ENCODE results near the gene C2orf15.

Gene C2orf15

GRCh38 chr2:99140056-99140859, 1.2 kb upstream of the C2orf15 start:
- H3K9ac ChIP-seq (ENCODE audit: low read length) = peak overlapping the region; percentile 1
- no peaks in the 10 kb centered on the region for H3K27me3 ChIP-seq (ENCODE audit: control insufficient read depth in 1 of 2, insufficient read depth in 2 of 2, low read length in 2 of 2)
- H3K27ac ChIP-seq (ENCODE audit: low read depth, low read length) = peak overlapping the region; percentile 63
- peaks cover 3% of the 10 kb centered on the region for H3K4me1 ChIP-seq (ENCODE audit: insufficient read depth, low read length)
- H3K4me3 ChIP-seq (ENCODE audit: low read depth in 1 of 2, low read length in 2 of 2) = peak overlapping the region; percentile 83 to 85
- H3K9me3 ChIP-seq (ENCODE audit: low read length) = no peaks in the 10 kb centered on the region
- H3K36me3 ChIP-seq (ENCODE audit: insufficient read depth, low read length) = no peaks in the 10 kb centered on the region

GRCh38 chr2:99140860-99141109, 722 bp upstream of the C2orf15 start:
- peak overlapping the region; percentile 83 to 85 for H3K4me3 ChIP-seq (ENCODE audit: low read depth in 1 of 2, low read length in 2 of 2)
- no peaks in the 10 kb centered on the region for H3K9me3 ChIP-seq (ENCODE audit: low read length)
- no peaks in the 10 kb centered on the region for H3K36me3 ChIP-seq (ENCODE audit: insufficient read depth, low read length)
- no peaks in the 10 kb centered on the region for H3K27me3 ChIP-seq (ENCODE audit: control insufficient read depth in 1 of 2, insufficient read depth in 2 of 2, low read length in 2 of 2)
- H3K27ac ChIP-seq (ENCODE audit: low read depth, low read length) = peak overlapping the region; percentile 63
- H3K9ac ChIP-seq (ENCODE audit: low read length) = peak overlapping the region; percentile 1
- H3K4me1 ChIP-seq (ENCODE audit: insufficient read depth, low read length) = peaks cover 3% of the 10 kb centered on the region

GRCh38 chr2:99150706-99151105, 9.2 kb downstream of the C2orf15 start:
- Histone ChIP-seq H3K27ac (ENCODE audit: low read depth, low read length) (no peak overlapping the region), H3K4me3 (ENCODE audit: low read depth in 1 of 2, low read length in 2 of 2) (no peak overlapping the region), H3K9me3 (ENCODE audit: low read length) (no peaks in the 10 kb centered on the region)

GRCh38 chr2:99152199-99152895, 10.8 kb downstream of the C2orf15 start:
- H3K27me3 ChIP-seq (ENCODE audit: control insufficient read depth in 1 of 2, insufficient read depth in 2 of 2, low read length in 2 of 2) = no peaks in the 10 kb centered on the region
- no peaks in the 10 kb centered on the region for H3K9me3 ChIP-seq (ENCODE audit: low read length)
- peaks cover 17% of the 10 kb centered on the region for H3K4me1 ChIP-seq (ENCODE audit: insufficient read depth, low read length)
- no peak overlapping the region for H3K9ac ChIP-seq (ENCODE audit: low read length)
- H3K27ac ChIP-seq (ENCODE audit: low read depth, low read length) = no peak overlapping the region
- no peak overlapping the region for H3K4me3 ChIP-seq (ENCODE audit: low read depth in 1 of 2, low read length in 2 of 2)
- peaks cover 10% of the 10 kb centered on the region for H3K36me3 ChIP-seq (ENCODE audit: insufficient read depth, low read length)

More at GRCh38 chr2:99150706-99151105, 9.2 kb downstream of the C2orf15 start:
- H3K9ac ChIP-seq (ENCODE audit: low read length) = no peak overlapping the region
- no peaks in the 10 kb centered on the region for H3K36me3 ChIP-seq (ENCODE audit: insufficient read depth, low read length)
- H3K27me3 ChIP-seq (ENCODE audit: control insufficient read depth in 1 of 2, insufficient read depth in 2 of 2, low read length in 2 of 2) = no peaks in the 10 kb centered on the region
- H3K4me1 ChIP-seq (ENCODE audit: insufficient read depth, low read length) = peaks cover 10% of the 10 kb centered on the region

- no peaks in the 10 kb centered on the region for H3K9me3 ChIP-seq (ENCODE audit: low read length)
- H3K27ac ChIP-seq (ENCODE audit: low read depth, low read length) = peak overlapping the region; percentile 97
- peaks cover 17% of the 10 kb centered on the region for H3K4me1 ChIP-seq (ENCODE audit: insufficient read depth, low read length)
- no peaks in the 10 kb centered on the region for H3K27me3 ChIP-seq (ENCODE audit: control insufficient read depth in 1 of 2, insufficient read depth in 2 of 2, low read length in 2 of 2)
- peak overlapping the region; percentile 78 to 84 for H3K4me3 ChIP-seq (ENCODE audit: low read depth in 1 of 2, low read length in 2 of 2)
- peaks cover 20% of the 10 kb centered on the region for H3K36me3 ChIP-seq (ENCODE audit: insufficient read depth, low read length)
- peak overlapping the region; percentile 62 for H3K9ac ChIP-seq (ENCODE audit: low read length)
Observed at GRCh38 chr2:99153921-99154604, 12.6 kb downstream of the C2orf15 start.

GRCh38 chr2:99154643-99155536, 13.4 kb downstream of the C2orf15 start, which contains the start of the genes LIPT1 and TSGA10:
LIPT1 (plus strand) TSS chr2:99154967; CDS start chr2:99161958, 6,991 bp downstream.
TSGA10 (minus strand) TSS chr2:99154942; CDS start chr2:99109439, 45,503 bp downstream.
- Histone ChIP-seq H3K27ac (ENCODE audit: low read depth, low read length) (peak within 1 kb of the TSS; percentile 97), H3K36me3 (ENCODE audit: insufficient read depth, low read length) (peaks cover 20% of the 10 kb centered on the region), H3K27me3 (ENCODE audit: control insufficient read depth in 1 of 2, insufficient read depth in 2 of 2, low read length in 2 of 2) (no peaks in the 10 kb centered on the region), H3K4me1 (ENCODE audit: insufficient read depth, low read length) (peaks cover 17% of the 10 kb centered on the region), H3K9me3 (ENCODE audit: low read length) (no peaks in the 10 kb centered on the region), H3K9ac (ENCODE audit: low read length) (peak within 1 kb of the TSS; percentile 62), H3K4me3 (ENCODE audit: low read depth in 1 of 2, low read length in 2 of 2) (peak within 1 kb of the TSS; percentile 78 to 84)

GRCh38 chr2:99156891-99157290, 15.4 kb downstream of the C2orf15 start:
- H3K9ac ChIP-seq (ENCODE audit: low read length) = no peak overlapping the region
- H3K9me3 ChIP-seq (ENCODE audit: low read length) = no peaks in the 10 kb centered on the region
- H3K4me3 ChIP-seq (ENCODE audit: low read depth in 1 of 2, low read length in 2 of 2) = no peak overlapping the region
- peaks cover 24% of the 10 kb centered on the region for H3K36me3 ChIP-seq (ENCODE audit: insufficient read depth, low read length)
- no peak overlapping the region for H3K27ac ChIP-seq (ENCODE audit: low read depth, low read length)
- H3K27me3 ChIP-seq (ENCODE audit: control insufficient read depth in 1 of 2, insufficient read depth in 2 of 2, low read length in 2 of 2) = no peaks in the 10 kb centered on the region
- peaks cover 17% of the 10 kb centered on the region for H3K4me1 ChIP-seq (ENCODE audit: insufficient read depth, low read length)

GRCh38 chr2:99158599-99158998, 17.1 kb downstream of the C2orf15 start:
- H3K9me3 ChIP-seq (ENCODE audit: low read length) = no peaks in the 10 kb centered on the region
- peaks cover 16% of the 10 kb centered on the region for H3K4me1 ChIP-seq (ENCODE audit: insufficient read depth, low read length)
- H3K4me3 ChIP-seq (ENCODE audit: low read depth in 1 of 2, low read length in 2 of 2) = no peak overlapping the region
- H3K27me3 ChIP-seq (ENCODE audit: control insufficient read depth in 1 of 2, insufficient read depth in 2 of 2, low read length in 2 of 2) = no peaks in the 10 kb centered on the region
- no peak overlapping the region for H3K27ac ChIP-seq (ENCODE audit: low read depth, low read length)
- peaks cover 24% of the 10 kb centered on the region for H3K36me3 ChIP-seq (ENCODE audit: insufficient read depth, low read length)
- H3K9ac ChIP-seq (ENCODE audit: low read length) = no peak overlapping the region

GRCh38 chr2:99159594-99159993, 18.1 kb downstream of the C2orf15 start:
- Histone ChIP-seq H3K9me3 (ENCODE audit: low read length) (no peaks in the 10 kb centered on the region), H3K27me3 (ENCODE audit: control insufficient read depth in 1 of 2, insufficient read depth in 2 of 2, low read length in 2 of 2) (no peaks in the 10 kb centered on the region), H3K36me3 (ENCODE audit: insufficient read depth, low read length) (peaks cover 24% of the 10 kb centered on the region), H3K4me3 (ENCODE audit: low read depth in 1 of 2, low read length in 2 of 2) (no peak overlapping the region), H3K9ac (ENCODE audit: low read length) (no peak overlapping the region), H3K4me1 (ENCODE audit: insufficient read depth, low read length) (peaks cover 10% of the 10 kb centered on the region), H3K27ac (ENCODE audit: low read depth, low read length) (no peak overlapping the region)

GRCh38 chr2:99166218-99166617, 24.7 kb downstream of the C2orf15 start:
- peaks cover 22% of the 10 kb centered on the region for H3K36me3 ChIP-seq (ENCODE audit: insufficient read depth, low read length)
- no peaks in the 10 kb centered on the region for H3K4me1 ChIP-seq (ENCODE audit: insufficient read depth, low read length)
- no peaks in the 10 kb centered on the region for H3K27me3 ChIP-seq (ENCODE audit: control insufficient read depth in 1 of 2, insufficient read depth in 2 of 2, low read length in 2 of 2)
- no peak overlapping the region for H3K9ac ChIP-seq (ENCODE audit: low read length)
- H3K9me3 ChIP-seq (ENCODE audit: low read length) = no peaks in the 10 kb centered on the region
- H3K4me3 ChIP-seq (ENCODE audit: low read depth in 1 of 2, low read length in 2 of 2) = no peak overlapping the region
- no peak overlapping the region for H3K27ac ChIP-seq (ENCODE audit: low read depth, low read length)
